ENCODE results near the gene PAPOLB. TPM values are rescaled to one million over a fixed set of nuclear protein-coding genes. Genes with fewer than 3 reads are reported as not detected.
A peak's percentile ranks its signal among the peaks of the same experiment; 100 is the strongest.

The PAPOLB gene
- total RNA-seq, 2 donors from 2014 or later: not detected

DNA sequence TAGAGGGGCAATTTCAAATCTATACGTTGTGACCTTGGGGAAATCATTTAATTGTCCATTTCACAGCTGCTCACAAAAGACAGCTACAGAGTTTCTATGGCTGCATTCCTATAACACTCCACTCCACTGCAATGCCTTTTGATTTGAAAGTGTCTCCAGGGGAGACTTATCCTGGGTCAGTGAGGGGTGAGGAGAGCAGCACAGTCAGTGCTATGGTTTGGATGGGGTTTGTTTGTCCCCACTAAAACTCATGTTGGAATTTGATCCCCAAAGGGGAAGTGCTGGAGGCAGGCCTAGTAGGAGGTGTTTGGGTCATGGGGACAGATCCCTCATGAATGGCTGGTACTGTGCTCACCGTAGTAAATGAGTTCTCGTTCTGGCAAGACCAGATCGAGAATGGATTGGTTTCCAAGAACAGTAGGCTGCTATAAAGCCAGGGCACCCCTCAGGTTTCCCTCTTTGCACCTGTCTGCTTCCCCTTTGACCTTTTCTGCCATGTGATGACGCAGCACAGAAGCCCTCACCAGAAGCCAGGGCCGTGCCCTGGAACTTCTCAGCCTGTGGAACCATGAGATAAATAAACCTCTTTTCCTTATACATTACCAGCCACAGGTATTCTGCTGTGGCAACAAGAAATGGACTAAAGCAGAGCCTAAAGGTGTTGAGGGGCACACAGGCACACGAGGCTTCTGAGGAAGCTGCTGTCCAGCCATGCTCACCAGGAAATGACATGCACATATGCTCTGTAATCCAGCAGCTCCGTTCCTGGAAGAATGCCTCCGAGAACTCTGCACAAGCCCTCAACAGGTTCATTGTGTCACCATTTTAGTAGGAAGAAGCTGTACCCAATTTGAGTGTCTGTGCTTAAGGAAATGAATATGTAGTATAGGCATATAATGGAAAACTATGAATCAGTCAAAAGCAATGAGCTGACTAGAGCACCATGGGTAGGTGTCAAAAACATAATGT is 5.0 kb upstream of the PAPOLB start:
- no peak overlapping the region for H3K4me3 Mint-ChIP-seq
- no peak overlapping the region for H3K27ac Mint-ChIP-seq
- peaks cover 8% of the 10 kb centered on the region for H3K9me3 Mint-ChIP-seq
- no peaks in the 10 kb centered on the region for H3K4me1 Mint-ChIP-seq
- no peak for ATAC-seq (replicated peaks)
- H3K36me3 Mint-ChIP-seq (ENCODE audit: low read depth): no peaks in the 10 kb centered on the region
- H3K27me3 Mint-ChIP-seq: peaks cover 36% of the 10 kb centered on the region

DNA sequence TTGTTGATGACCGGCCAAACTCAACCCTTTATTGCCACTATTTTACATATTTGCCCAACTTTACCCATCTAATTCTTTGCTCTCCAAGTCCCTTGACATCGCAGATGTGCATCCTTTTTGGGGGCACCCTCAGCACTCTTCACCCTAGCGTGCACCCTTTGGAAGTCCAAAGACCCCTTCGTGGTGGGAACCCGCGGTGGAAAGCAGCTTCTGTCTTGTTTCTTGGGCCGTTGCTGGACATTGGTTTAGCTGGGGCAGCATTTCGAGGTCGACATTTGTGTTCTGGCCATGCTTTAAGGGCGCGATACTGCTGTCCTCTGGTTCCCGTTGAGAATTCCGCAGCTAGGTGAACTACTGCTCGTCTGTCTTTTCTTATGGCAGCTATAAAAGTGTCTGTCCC is 326 bp upstream of the PAPOLB start:
- H3K4me1 Mint-ChIP-seq: no peaks in the 10 kb centered on the region
- H3K9me3 Mint-ChIP-seq: peaks cover 8% of the 10 kb centered on the region
- peaks cover 48% of the 10 kb centered on the region for H3K27me3 Mint-ChIP-seq
- ATAC-seq (replicated peaks): no peak
- H3K27ac Mint-ChIP-seq: no peak overlapping the region
- H3K36me3 Mint-ChIP-seq (ENCODE audit: low read depth): no peaks in the 10 kb centered on the region
- no peak overlapping the region for H3K4me3 Mint-ChIP-seq

DNA sequence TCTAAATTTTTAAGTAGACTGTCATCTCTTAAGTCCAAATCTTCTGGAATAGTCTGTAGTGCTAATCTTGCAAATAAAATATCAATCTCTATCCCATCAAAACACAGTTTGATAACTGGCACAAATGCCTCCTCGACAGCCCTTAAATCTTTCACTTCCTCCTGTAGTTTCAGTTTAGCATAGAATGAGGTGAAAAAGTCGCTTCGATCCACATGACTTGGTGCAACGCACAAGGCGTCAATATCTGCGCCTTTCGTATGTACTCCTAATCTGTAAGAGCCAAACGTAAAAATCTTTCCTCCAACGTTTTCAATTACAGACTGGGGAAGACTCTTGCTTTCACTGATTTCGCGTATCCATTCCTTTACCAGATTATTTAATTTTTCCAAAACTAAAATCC is 603 bp downstream of the PAPOLB start:
- Mint-ChIP-seq H3K36me3 (ENCODE audit: low read depth) (no peaks in the 10 kb centered on the region), H3K4me1 (no peaks in the 10 kb centered on the region), H3K9me3 (peaks cover 8% of the 10 kb centered on the region), H3K27ac (no peak overlapping the region), H3K27me3 (peaks cover 49% of the 10 kb centered on the region), H3K4me3 (no peak overlapping the region)
- no peak for ATAC-seq (replicated peaks)

DNA sequence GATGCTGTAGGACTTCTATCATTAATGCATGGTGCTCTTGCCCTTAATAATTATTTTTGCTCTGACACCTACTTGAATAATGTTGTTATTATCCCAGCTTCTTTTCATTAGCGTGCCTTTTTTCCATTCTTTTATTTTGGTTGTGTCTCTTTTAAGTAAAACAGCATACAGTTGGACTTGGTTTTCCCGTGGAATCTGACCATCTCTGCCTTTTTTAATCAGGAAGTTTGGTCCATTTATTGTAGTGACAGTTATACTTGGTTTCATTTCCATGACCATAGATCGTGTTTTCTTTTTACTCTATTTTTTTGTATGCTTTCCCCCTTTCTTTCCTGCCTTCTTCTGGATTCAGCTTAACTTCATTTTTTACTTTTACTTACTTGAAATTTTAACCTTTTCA is 4.6 kb downstream of the PAPOLB start:
- H3K4me1 Mint-ChIP-seq: no peaks in the 10 kb centered on the region
- no peak overlapping the region for H3K4me3 Mint-ChIP-seq
- no peak overlapping the region for H3K27ac Mint-ChIP-seq

DNA sequence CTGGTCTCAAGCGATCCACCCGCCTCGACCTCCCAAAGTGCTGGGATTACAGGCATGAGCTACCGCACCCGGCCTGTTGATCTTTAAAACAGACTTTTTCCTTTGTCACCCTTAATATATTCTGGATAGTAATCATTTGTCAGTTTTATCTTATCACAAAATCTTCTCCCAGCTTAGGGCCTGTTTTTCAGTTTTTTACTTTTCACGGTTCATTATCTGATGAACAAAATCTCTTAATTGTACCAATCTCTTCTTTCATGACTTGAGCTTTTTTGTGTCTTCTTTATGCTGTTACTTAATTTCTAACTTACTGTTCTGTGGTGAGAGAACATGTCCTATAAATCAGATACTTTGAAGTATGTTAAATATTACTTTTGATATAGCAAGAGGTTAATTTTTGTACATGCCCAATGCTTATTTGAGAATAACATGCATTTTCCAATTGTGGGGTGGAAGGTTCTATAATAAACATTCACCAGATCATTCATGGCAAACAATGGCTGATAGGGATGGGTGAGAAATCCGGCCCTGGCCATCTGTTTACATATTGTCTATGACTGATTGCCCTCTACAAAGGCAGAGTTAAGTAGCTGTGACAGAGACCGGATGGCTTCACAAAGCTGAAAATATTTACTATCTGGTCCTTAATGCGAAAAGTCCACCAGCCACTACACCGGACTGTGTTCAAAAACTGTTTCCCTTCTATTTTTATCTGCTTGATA is 5.3 kb downstream of the PAPOLB start:
- H3K9me3 Mint-ChIP-seq: no peaks in the 10 kb centered on the region
- H3K27ac Mint-ChIP-seq: no peak overlapping the region
- H3K4me1 Mint-ChIP-seq: no peaks in the 10 kb centered on the region
- ATAC-seq (replicated peaks): no peak
- H3K4me3 Mint-ChIP-seq: no peak overlapping the region
- H3K27me3 Mint-ChIP-seq: peaks cover 22% of the 10 kb centered on the region
- H3K36me3 Mint-ChIP-seq (ENCODE audit: low read depth): no peaks in the 10 kb centered on the region

More for the DNA sequence above, 4.6 kb downstream of the PAPOLB start:
- Mint-ChIP-seq H3K27me3 (peaks cover 22% of the 10 kb centered on the region), H3K9me3 (no peaks in the 10 kb centered on the region), H3K36me3 (ENCODE audit: low read depth) (no peaks in the 10 kb centered on the region)
- no peak for ATAC-seq (replicated peaks)

DNA sequence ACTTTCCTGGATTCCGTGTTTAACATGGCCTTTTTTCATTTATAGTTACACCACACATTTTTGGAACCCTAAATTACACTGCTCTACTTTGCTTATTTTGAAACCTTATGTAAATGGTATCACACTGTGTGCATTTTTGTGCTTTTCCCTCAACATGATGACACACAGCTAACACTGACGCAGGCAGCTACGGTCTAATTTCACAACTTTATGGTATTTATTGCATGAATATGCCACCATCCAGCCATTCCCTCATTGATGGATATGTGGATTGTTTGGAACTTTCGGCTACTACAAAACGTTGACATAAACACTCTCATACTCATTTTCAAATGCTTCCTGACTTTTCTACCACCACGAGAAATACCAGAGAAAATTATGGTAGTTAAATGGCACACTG is 6.9 kb downstream of the PAPOLB start:
- no peak for ATAC-seq (replicated peaks)
- no peaks in the 10 kb centered on the region for H3K4me1 Mint-ChIP-seq
- no peaks in the 10 kb centered on the region for H3K9me3 Mint-ChIP-seq
- H3K36me3 Mint-ChIP-seq (ENCODE audit: low read depth): no peaks in the 10 kb centered on the region
- H3K4me3 Mint-ChIP-seq: no peak overlapping the region
- no peak overlapping the region for H3K27ac Mint-ChIP-seq
- H3K27me3 Mint-ChIP-seq: peaks cover 12% of the 10 kb centered on the region

DNA sequence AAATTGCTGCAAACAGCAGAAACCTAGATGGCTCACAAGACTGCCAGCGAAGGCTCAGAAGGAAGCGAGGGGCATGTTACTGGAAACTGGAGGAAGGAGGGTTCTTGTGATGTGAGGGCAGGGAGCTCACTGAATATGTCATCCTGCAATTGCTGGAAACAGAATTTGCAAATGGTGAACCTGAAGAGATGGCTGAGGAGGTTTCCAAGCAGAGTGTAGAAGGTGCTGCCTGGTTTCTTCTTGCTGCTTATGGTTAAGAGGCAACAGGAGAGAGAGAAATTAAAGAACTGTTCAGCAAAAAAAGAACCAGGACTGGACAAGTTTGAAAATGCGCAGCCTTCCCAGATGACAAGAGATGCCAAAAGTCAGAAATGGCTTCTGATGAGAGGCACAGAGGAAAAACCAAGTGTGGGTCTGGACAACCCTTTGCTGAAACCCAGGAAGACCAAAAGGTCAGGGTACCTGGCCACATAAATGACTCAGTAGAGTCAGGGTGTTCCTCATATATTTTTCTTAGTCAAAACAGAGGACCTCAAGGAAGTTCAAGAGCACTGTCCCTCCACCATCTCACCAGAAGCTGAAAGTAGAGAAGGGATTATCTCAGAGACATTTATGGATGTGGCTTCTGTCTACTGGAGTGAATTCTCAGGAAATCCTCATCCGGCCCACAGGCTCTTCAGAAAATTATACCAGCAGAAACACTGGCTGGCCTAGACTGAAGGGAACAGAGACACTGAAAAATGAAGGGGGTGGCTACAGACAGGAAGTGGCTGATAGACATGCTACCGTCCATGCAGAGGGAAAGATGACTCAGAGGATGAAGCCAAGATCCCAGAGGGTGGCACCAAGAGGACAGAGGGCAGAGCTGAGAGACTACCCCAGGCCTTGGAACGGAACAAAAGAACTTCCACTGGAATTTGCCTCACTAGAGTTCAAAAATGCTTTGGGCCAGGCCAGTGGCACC is 10.1 kb downstream of the PAPOLB start:
- Mint-ChIP-seq H3K27ac (peak overlapping the region; percentile 28), H3K4me3 (no peak overlapping the region), H3K4me1 (no peaks in the 10 kb centered on the region), H3K36me3 (ENCODE audit: low read depth) (no peaks in the 10 kb centered on the region), H3K27me3 (no peaks in the 10 kb centered on the region), H3K9me3 (no peaks in the 10 kb centered on the region)
- ATAC-seq (replicated peaks): peak; percentile 83

DNA sequence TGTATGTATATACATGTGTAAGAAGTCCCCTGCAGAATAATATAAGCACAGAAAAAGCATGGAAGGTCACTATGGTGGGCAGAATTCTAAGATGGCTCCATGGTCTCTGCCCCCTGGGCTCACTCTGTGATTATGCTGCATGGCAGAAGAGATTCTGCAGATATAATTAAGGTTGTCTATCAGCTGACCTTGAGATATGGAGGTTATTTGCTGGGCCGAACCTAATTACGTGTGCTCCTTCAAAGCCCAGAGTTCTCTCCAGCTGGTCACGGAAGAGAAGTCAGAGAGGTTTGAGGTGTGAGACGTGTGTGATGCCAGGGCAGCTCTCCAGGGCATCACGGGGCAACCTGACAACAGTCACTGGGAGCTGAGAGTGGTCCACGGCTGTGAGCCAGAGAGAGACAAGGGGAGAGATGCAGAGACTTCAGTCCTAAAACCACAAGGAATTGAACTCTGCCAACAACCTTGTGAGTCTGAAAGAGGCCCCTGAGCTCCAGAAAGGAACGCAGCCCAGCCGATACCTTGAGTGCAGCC is 11.5 kb downstream of the PAPOLB start:
- ATAC-seq (replicated peaks): no peak
- H3K4me3 Mint-ChIP-seq: no peak overlapping the region
- H3K9me3 Mint-ChIP-seq: no peaks in the 10 kb centered on the region
- H3K27me3 Mint-ChIP-seq: peaks cover 4% of the 10 kb centered on the region
- H3K27ac Mint-ChIP-seq: no peak overlapping the region
- no peaks in the 10 kb centered on the region for H3K36me3 Mint-ChIP-seq (ENCODE audit: low read depth)
- H3K4me1 Mint-ChIP-seq: no peaks in the 10 kb centered on the region

DNA sequence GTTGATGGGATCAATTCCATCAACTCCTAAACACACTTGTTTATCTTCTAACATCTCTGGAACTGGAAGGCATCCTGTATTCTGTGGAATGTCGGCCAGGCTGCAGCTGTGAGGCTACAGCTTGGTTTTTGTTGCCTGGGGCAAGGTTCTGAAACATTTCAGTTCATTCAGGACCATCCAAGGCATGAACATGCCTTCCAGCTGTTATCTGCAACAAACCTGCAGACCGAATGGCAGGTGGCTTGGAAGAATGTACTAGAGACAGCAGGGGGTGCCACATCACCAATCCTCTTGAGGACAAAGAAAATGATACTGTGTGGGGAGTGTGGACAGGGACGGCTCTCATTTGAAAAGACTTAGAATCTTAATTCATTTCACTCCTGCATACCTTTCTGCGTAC is 12.4 kb downstream of the PAPOLB start:
- Mint-ChIP-seq H3K9me3 (no peaks in the 10 kb centered on the region), H3K36me3 (ENCODE audit: low read depth) (no peaks in the 10 kb centered on the region), H3K4me1 (no peaks in the 10 kb centered on the region), H3K4me3 (no peak overlapping the region), H3K27ac (no peak overlapping the region), H3K27me3 (peaks cover 7% of the 10 kb centered on the region)
- no peak for ATAC-seq (replicated peaks)

DNA sequence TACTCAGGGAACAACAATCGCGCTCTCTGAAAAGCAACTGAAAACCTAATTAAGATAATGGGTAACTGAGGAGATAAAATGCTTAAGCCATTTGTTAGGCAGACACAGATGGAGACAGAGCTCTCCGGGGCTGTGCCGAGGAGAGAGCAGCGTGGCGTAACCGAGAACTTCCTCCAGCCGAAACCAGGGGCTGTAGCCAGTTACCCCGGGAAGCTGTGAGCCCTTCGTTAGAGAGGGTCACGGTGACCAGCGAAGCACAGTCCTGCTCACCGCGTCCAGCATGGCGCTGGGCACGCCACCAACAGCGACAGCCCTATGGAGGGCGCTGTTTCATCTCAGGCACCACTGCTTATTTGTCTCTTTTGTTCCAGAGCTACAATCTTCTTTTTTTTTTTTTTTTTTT is 16.1 kb downstream of the PAPOLB start:
- H3K9me3 Mint-ChIP-seq: no peaks in the 10 kb centered on the region
- H3K4me1 Mint-ChIP-seq: no peaks in the 10 kb centered on the region
- H3K4me3 Mint-ChIP-seq: no peak overlapping the region
- ATAC-seq (replicated peaks): no peak
- H3K27me3 Mint-ChIP-seq: peaks cover 7% of the 10 kb centered on the region
- no peak overlapping the region for H3K27ac Mint-ChIP-seq
- H3K36me3 Mint-ChIP-seq (ENCODE audit: low read depth): no peaks in the 10 kb centered on the region

DNA sequence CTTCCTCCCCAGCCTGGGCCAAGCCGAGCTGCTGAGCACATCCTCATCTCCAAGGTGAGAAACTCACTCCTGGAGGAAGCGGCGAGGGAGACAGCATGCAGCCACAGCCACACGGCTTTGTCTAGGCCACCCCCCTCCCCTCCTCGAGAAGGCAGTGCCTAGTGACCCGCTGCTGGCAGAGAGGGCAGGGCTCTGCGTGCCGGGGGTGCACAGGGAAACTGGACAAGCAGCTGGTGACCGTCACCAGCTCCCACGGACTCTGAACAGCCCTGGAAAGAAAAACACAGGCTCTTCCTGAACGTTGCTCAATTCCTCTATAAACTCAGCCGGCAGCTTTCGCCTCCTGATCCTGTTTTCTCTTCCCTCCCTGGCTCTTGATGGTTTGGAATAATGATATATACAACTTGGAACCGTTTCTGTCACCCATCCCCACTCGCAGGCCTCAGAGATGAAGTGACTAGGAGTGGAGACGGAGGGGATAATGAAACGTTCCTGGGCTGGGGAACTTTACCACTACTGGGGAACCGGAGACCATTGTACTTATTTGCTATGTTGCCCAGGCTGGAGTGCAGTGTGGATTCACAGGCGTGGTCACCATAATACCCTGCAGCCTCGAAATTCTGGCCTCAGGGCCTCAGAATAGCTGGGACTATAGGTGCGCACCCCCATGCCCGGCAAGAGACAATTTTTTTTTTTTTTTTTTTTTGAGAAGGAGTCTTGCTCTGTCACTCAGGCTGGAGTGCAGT is 19.3 kb downstream of the PAPOLB start:
- ATAC-seq (replicated peaks): no peak
- Mint-ChIP-seq H3K27ac (no peak overlapping the region), H3K27me3 (peaks cover 9% of the 10 kb centered on the region), H3K9me3 (no peaks in the 10 kb centered on the region), H3K4me3 (no peak overlapping the region), H3K4me1 (no peaks in the 10 kb centered on the region), H3K36me3 (ENCODE audit: low read depth) (no peaks in the 10 kb centered on the region)

DNA sequence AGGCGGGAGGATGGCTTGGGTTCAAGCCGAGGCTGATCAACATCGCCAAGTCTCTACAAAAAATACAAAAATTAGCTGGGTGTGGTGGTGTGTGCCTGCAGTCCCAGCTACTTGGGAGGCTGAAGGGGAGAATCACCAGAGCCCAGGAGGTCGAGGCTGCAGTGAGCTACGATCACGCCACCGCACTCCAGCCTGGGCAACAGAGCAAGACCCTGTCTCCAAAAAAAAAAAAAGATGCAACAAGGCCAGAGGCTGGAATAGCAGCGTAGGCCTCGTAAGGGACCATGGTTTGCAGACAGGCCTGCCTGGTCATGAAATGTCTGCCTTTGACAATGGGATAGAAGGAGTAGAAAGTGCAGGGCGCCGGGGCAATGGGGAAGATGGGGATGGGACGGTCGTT is 20.0 kb downstream of the PAPOLB start:
- no peak overlapping the region for H3K4me3 Mint-ChIP-seq
- ATAC-seq (replicated peaks): no peak
- no peaks in the 10 kb centered on the region for H3K9me3 Mint-ChIP-seq
- H3K36me3 Mint-ChIP-seq (ENCODE audit: low read depth): no peaks in the 10 kb centered on the region
- H3K4me1 Mint-ChIP-seq: no peaks in the 10 kb centered on the region
- H3K27ac Mint-ChIP-seq: no peak overlapping the region
- H3K27me3 Mint-ChIP-seq: peaks cover 11% of the 10 kb centered on the region

DNA sequence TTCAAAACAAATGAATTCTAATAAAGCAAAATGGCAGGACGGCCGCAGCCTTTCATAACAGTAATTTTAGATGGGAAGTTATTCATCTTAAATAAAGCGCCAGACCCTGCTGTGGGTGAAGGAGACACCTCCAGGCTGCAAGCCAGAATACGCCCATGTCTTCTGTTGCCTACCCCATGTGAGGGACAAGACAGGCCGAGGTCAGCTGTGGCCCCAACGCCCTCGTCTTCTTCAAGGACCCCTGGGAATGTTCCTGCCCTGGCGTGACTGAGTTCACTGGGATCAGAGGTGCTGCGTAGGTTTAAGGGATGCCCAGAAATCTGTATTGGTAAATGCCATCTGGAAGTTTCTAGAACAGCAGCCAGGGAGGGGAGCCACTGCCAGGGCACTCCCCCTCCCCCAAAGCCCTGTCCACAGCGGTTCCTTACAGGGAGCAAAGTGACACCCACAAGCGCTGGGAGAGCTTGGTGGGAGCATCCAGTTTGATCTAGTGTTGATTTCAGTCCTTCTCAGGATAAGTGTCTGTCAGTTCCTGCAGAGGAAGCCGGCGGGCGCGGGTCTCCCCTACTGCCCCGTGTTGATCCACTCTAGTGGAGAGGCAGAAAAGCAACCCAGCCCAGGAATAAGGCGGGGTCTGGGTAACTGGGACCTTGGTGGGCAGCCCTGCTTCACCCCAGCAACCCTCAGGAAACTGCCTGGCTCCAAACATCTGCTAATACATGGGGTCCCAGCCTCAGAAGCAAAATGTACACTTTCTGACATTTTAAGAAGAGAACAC is 20.6 kb downstream of the PAPOLB start:
- H3K9me3 Mint-ChIP-seq: no peaks in the 10 kb centered on the region
- no peaks in the 10 kb centered on the region for H3K36me3 Mint-ChIP-seq (ENCODE audit: low read depth)
- ATAC-seq (replicated peaks): no peak
- H3K4me3 Mint-ChIP-seq: no peak overlapping the region
- H3K27ac Mint-ChIP-seq: no peak overlapping the region
- H3K4me1 Mint-ChIP-seq: no peaks in the 10 kb centered on the region
- peaks cover 11% of the 10 kb centered on the region for H3K27me3 Mint-ChIP-seq

Data from activated T-helper 17 cell treated with anti-CD3 and anti-CD28 coated beads, Interleukin-2, amount 50 U/mL, for 72 hours (primary cell).